ENCODE results near the gene UBE2L3. TPM values are rescaled to one million over a fixed set of nuclear protein-coding genes. Genes with fewer than 3 reads are reported as not detected.

The UBE2L3 gene
- polyA plus RNA-seq, 2 of the 4 experiments (the other 2 are of a cell fraction) = 54.9 to 55.6 TPM

- Histone ChIP-seq H3K4me1 (no peaks in the 10 kb centered on the region), H3K4me2 (peak overlapping the region; percentile 84), H3K9me3 (no peaks in the 10 kb centered on the region), H3K27ac (peak overlapping the region in 1 of 2 experiments; percentile 87; a peak in 3 of 6 replicates), H3K4me3 (peak overlapping the region; percentile 55)
- 26% methylated on average over 14 of the region's 29 CpGs for WGBS (ENCODE audit: missing lambda C conversion rate)
- CTCF ChIA-PET = interaction anchor here (4.0 kb wide), 1 partner anchor 9 kb away, joined by 24 read pairs; the partner anchor contains the start of gene SDF2L1
- POLR2A ChIA-PET = no interaction called here
- DNase-seq (ENCODE audit: low read depth in 1 of 2, low spot score in 1 of 2) = no peak
- no peak for FAIRE-seq
- peak; percentile 13 to 29; a peak in 4 of 6 replicates for ATAC-seq
- TF ChIP-seq SREBF2 (IDR thresholded peaks at IDR 0.05) = no peak
- TF ChIP-seq POLR2AphosphoS2 (conservative IDR thresholded peaks at IDR 0.05; ENCODE audit: low read length) = no peak
- no peak for TF ChIP-seq ATOH8 (CRISPR knock-in tag; IDR thresholded peaks at IDR 0.05; ENCODE audit: low read depth)
- TF ChIP-seq JUNB (IDR thresholded peaks at IDR 0.05) = no peak
- TF ChIP-seq RAD21 (conservative IDR thresholded peaks at IDR 0.05 in 1 of 2, IDR thresholded peaks at IDR 0.05 in 1 of 2) = no peak
- TF ChIP-seq ZC3H11A (IDR thresholded peaks at IDR 0.05) = no peak
- no peak for TF ChIP-seq PHF8 (IDR thresholded peaks at IDR 0.05; ENCODE audit: borderline replicate concordance, low read depth)
- TF ChIP-seq EHMT2 (IDR thresholded peaks at IDR 0.05; ENCODE audit: low read depth) = no peak
- TF ChIP-seq RNF2 (IDR thresholded peaks at IDR 0.05; ENCODE audit: borderline replicate concordance, low read depth) = peak; percentile 51; the same call in 1 of the 2 replicates
Observed at GRCh38 chr22:21651521-21652009, 84.1 kb downstream of the UBE2L3 start.

GRCh38 chr22:21652010-21652546 is 84.6 kb downstream of the UBE2L3 start:
- H3K4me1 ChIP-seq = no peaks in the 10 kb centered on the region
- DNase-seq (ENCODE audit: low read depth in 1 of 2, low spot score in 1 of 2) (peak; percentile 72 to 88), ATAC-seq (peak; percentile 96 to 99), FAIRE-seq (no peak)
- peak overlapping the region; percentile 55 for H3K4me3 ChIP-seq
- ChIA-PET POLR2A (no interaction called here), CTCF (interaction anchor here (4.0 kb wide), 1 partner anchor 10 kb away, joined by 24 read pairs; the partner anchor contains the start of gene SDF2L1)
- TF ChIP-seq FOSL2 (IDR thresholded peaks at IDR 0.05) (no peak), FOSL2 (CRISPR knock-in tag; IDR thresholded peaks at IDR 0.05) (no peak), RCOR1 (IDR thresholded peaks at IDR 0.05; ENCODE audit: low read depth, low read length) (no peak), TP53 (CRISPR knock-in tag; IDR thresholded peaks at IDR 0.05) (no peak), PHF8 (IDR thresholded peaks at IDR 0.05; ENCODE audit: borderline replicate concordance, low read depth) (peak; percentile 44; the same call in 1 of the 2 replicates), CEBPB (IDR thresholded peaks at IDR 0.05) (peak in 1 of 2 experiments; percentile 57; a peak in 2 of 4 replicates), E2F6 (IDR thresholded peaks at IDR 0.05; ENCODE audit: borderline replicate concordance, low read depth) (peak; percentile 57), MYC (IDR thresholded peaks at IDR 0.05; ENCODE audit: borderline replicate concordance, low read length) (0 out of 2 replicates have a peak, but pooled peaks have one; percentile 24), MAX (IDR thresholded peaks at IDR 0.05) (peak; percentile 79)
- peak overlapping the region; percentile 84 for H3K4me2 ChIP-seq
- H3K27ac ChIP-seq = peak overlapping the region; percentile 63 to 87
- H3K9me3 ChIP-seq = no peaks in the 10 kb centered on the region
- WGBS (ENCODE audit: missing lambda C conversion rate) = under 1% methylated on average over 28 of the region's 44 CpGs

GRCh38 chr22:21652547-21653545 is 85.3 kb downstream of the UBE2L3 start:
- peak overlapping the region; percentile 63 to 87 for H3K27ac ChIP-seq
- WGBS (ENCODE audit: missing lambda C conversion rate) = 52% methylated on average over 29 of the region's 40 CpGs
- ChIA-PET POLR2A (no interaction called here), CTCF (interaction anchor here (1.3 to 4.0 kb wide), 3 partner anchors 11 to 23 kb away, joined by 5 to 24 read pairs (median 5); partner anchors contain the start of genes PPIL2, SDF2L1 and YDJC)
- H3K4me1 ChIP-seq = no peaks in the 10 kb centered on the region
- FAIRE-seq = no peak
- peak overlapping the region; percentile 55 for H3K4me3 ChIP-seq
- H3K4me2 ChIP-seq = peak overlapping the region; percentile 84
- TF ChIP-seq MYC (IDR thresholded peaks at IDR 0.05; ENCODE audit: borderline replicate concordance, low read length) (0 out of 2 replicates have a peak, but pooled peaks have one; percentile 1), MAFK (IDR thresholded peaks at IDR 0.05; ENCODE audit: partially characterized antibody) (no peak), CBX2 (IDR thresholded peaks at IDR 0.05; ENCODE audit: borderline replicate concordance, low read depth) (no peak)
- no peaks in the 10 kb centered on the region for H3K9me3 ChIP-seq
- DNase-seq (ENCODE audit: low read depth in 1 of 2, low spot score in 1 of 2) = no peak
- ATAC-seq = no peak; a peak in 2 of 6 replicates

Data from A549 (cell line).